GM18951 (cell line): ENCODE data around the gene TMEM18.
"Not testable (repeated sequence)": the region's sequence is repeated elsewhere in the genome, so short reads cannot be mapped to it uniquely, and the experiment has no call there.

ENCODE experiments used
- POLR2A ChIP-seq: IDR thresholded peaks from 4 replicates; pipeline ENCODE4 v1.6.1; 2011; ENCODE audit warnings: mild to moderate bottlenecking; ENCODE audit not compliant: insufficient read length, insufficient read depth; ENCODE audit errors: extremely low read depth
- in situ Hi-C: fragments of 300-500 bp; cut with MboI; formaldehyde crosslinking; loops from one replicate; pipeline ENCODE4 v1.12.0; 2022; ENCODE audit warnings: low sequenced_read_pairs, mixed read lengths, inconsistent platforms; ENCODE audit not compliant: unreplicated experiment

Gene TMEM18

GRCh38 chr2:709138-709765, 32.0 kb upstream of the TMEM18 start:
- in situ Hi-C loops = no loop called here
- TF ChIP-seq POLR2A = no peak

GRCh38 chr2:708667-709066, 31.5 kb upstream of the TMEM18 start:
- in situ Hi-C loops = no loop called here
- no peak for TF ChIP-seq POLR2A

GRCh38 chr2:705971-706511, 28.8 kb upstream of the TMEM18 start:
- no peak for TF ChIP-seq POLR2A
- in situ Hi-C loops = no loop called here

- in situ Hi-C loops = not testable (repeated sequence)
These were observed 25.6 kb upstream of the TMEM18 start for GRCh38 chr2:702765-703164.

- no peak for TF ChIP-seq POLR2A
- in situ Hi-C loops = no loop called here
These were observed 19.9 kb upstream of the TMEM18 start for GRCh38 chr2:696999-697627.

- TF ChIP-seq POLR2A = no peak
- in situ Hi-C loops = no loop called here
These were observed 19.3 kb upstream of the TMEM18 start for GRCh38 chr2:696463-696862.

- in situ Hi-C loops = no loop called here
These were observed 17.8 kb upstream of the TMEM18 start for GRCh38 chr2:694906-695510.

GRCh38 chr2:694174-694573, 17.0 kb upstream of the TMEM18 start:
- no peak for TF ChIP-seq POLR2A
- in situ Hi-C loops = no loop called here

More at GRCh38 chr2:694906-695510, 17.8 kb upstream of the TMEM18 start:
- no peak for TF ChIP-seq POLR2A

GRCh38 chr2:693606-694005, 16.4 kb upstream of the TMEM18 start:
- in situ Hi-C loops = no loop called here
- TF ChIP-seq POLR2A = no peak

- TF ChIP-seq POLR2A = no peak
- in situ Hi-C loops = no loop called here
These were observed 15.6 kb upstream of the TMEM18 start for GRCh38 chr2:692767-693166.

- no peak for TF ChIP-seq POLR2A
- in situ Hi-C loops = no loop called here
These were observed 14.9 kb upstream of the TMEM18 start for GRCh38 chr2:691821-692761.

GRCh38 chr2:690799-691198, 13.6 kb upstream of the TMEM18 start:
- in situ Hi-C loops = no loop called here
- no peak for TF ChIP-seq POLR2A
